GM12892 (cell line): ENCODE data around the gene CCN2. TPM values are rescaled to one million over a fixed set of nuclear protein-coding genes. Genes with fewer than 3 reads are reported as not detected.

Experiments
- DNase-seq: peaks from one replicate; pipeline ENCODE4 v3.0.0; 2011; ENCODE audit not compliant: insufficient read length
- FAIRE-seq: peaks from 2 replicates; lab custom pipeline; 2011; peaks lifted over from hg19 to GRCh38; lab: Jason Lieb, UNC
- POLR2A ChIP-seq: IDR thresholded peaks from 2 replicates; pipeline ENCODE4 v1.6.1; 2011; ENCODE audit warnings: low read depth, low read length, control low read depth
- POLR2AphosphoS5 ChIP-seq: IDR thresholded peaks from 2 replicates; pipeline ENCODE4 v1.6.1; 2011; ENCODE audit warnings: low read depth, low read length, control low read depth
- TAF1 ChIP-seq: IDR thresholded peaks from 2 replicates; pipeline ENCODE4 v1.6.1; 2011; ENCODE audit warnings: low read depth, mild to moderate bottlenecking, control low read depth, low read length, borderline replicate concordance
- polyA plus RNA-seq: library from polyadenylated mRNA; unstranded; fragments of >200 nt; gene quantifications from one replicate; pipeline ENCODE4 v1.2.1, GENCODE V29; 2012; ENCODE audit warnings: missing spikeins, inconsistent platforms; ENCODE audit not compliant: missing spikeins

Gene CCN2, protein sequence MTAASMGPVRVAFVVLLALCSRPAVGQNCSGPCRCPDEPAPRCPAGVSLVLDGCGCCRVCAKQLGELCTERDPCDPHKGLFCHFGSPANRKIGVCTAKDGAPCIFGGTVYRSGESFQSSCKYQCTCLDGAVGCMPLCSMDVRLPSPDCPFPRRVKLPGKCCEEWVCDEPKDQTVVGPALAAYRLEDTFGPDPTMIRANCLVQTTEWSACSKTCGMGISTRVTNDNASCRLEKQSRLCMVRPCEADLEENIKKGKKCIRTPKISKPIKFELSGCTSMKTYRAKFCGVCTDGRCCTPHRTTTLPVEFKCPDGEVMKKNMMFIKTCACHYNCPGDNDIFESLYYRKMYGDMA
- not detected for polyA plus RNA-seq

DNA sequence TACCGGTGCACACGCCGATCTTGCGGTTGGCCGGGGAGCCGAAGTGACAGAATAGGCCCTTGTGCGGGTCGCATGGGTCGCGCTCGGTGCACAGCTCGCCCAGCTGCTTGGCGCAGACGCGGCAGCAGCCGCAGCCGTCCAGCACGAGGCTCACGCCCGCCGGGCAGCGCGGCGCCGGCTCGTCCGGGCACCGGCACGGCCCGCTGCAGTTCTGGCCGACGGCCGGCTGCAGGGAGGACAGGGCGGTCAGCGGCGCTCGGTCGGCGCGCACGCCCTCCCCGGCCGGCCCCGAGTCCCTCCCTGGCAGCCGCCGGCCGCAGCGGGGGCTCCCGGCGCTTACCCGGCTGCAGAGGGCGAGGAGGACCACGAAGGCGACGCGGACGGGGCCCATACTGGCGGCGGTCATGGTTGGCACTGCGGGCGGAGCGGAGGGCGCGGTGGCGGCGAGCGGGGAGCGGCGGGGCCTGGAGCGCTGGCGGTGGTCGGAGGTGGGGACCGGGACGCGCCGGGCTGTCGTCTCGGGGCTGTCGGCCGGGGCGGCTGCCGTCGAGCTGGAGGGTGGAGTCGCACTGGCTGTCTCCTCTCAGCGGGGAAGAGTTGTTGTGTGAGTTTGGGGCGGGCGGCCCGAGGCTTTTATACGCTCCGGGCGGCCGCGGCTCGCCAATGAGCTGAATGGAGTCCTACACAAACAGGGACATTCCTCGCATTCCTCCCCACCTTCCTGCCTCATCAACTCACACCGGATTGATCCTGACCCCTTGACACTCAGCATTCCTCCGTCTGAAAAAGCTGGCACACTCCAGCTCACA is at the start of gene CCN2:
CCN2 (minus strand) TSS at position 606 of the 809 bp plus-strand sequence; CDS start at position 406, 200 bp downstream.
- TF ChIP-seq POLR2A (no peak), POLR2AphosphoS5 (no peak), TAF1 (no peak)
- FAIRE-seq: no peak
- DNase-seq: peak; percentile 16

DNA sequence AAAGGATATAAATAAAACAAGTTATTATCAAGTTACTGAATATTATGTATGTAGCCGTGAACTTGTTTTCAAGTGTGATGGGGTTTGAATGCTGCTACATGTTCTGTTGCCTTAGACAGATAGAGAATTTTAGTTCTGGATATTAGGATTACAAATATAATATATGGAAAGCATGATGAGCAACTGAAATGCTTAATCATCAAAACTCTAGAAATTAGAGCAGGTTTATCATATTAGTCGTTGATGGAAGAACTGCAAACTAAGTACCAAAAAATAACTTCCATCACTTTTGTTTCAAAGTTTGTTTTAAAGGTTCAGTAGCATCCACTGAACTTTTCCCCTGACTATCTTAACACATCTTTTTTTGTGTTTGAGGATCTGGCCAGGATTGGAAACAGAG is 49.1 kb upstream of the CCN2 start:
- TF ChIP-seq TAF1 (no peak), POLR2A (no peak), POLR2AphosphoS5 (no peak)
- no peak for FAIRE-seq

DNA sequence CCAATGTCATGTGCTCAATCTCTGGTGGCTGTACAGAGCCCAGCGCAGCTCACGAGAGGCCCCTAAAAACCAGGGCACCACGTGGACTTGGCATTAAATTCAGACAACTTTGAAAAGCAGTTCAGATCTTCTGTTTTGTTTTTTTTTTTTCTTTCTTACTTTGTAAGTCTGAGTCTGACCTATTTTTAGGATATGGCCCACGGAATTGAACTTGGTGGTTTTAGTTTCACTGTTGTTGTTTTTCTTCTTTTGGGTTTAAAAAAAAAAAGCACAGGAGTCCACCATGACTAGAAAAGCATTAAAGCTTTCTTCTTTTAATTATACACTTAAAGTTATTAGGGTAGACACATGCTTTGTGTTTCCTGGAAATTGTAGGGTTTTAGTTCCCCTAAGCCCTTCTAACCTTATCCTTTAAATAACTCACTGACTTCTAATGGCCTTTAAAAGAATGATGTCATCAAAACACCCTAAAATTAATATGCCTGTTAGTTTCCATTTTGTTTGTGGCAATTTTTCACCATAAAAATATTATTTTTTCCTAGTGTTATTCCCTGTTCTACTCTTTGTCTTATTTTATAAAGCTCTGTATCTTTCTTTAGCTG is 48.5 kb upstream of the CCN2 start:
- no peak for FAIRE-seq
- no peak for TF ChIP-seq TAF1
- TF ChIP-seq POLR2A: no peak
- no peak for TF ChIP-seq POLR2AphosphoS5
- DNase-seq: no peak

More for the DNA sequence above, 49.1 kb upstream of the CCN2 start:
- no peak for DNase-seq

DNA sequence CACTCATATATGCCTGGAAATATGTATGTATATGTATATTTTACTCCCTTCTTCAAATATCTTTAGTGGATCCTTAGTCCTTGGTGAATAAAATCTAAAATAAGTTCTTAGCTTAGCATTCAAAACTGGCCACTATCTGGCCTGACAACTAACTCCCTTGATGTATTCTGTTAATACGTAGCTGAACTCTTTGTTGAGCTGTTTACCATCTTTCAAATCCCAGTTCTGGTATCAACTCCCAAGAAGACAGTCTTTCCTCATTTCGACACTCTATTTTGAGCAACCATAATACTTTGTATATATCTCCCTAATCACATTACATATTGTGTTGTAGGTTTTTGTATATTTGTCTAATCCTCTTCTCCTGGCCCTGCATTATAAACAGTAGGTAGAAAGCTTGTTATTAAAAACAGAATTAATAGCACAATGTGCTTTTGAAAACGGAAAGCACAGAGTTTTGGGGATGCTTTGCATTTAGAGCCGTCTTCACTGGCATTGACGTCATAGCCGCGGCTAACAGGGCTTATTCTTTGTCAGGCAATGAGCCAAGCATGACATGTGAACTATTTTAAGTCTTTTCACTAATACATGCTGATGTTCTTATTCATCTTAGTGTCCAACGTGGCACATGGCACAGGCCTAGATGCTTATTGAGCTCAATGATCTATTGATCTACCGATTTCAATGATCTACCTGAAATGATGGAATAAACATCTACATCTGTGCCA is 47.2 kb upstream of the CCN2 start:
- FAIRE-seq (no peak), DNase-seq (no peak)

DNA sequence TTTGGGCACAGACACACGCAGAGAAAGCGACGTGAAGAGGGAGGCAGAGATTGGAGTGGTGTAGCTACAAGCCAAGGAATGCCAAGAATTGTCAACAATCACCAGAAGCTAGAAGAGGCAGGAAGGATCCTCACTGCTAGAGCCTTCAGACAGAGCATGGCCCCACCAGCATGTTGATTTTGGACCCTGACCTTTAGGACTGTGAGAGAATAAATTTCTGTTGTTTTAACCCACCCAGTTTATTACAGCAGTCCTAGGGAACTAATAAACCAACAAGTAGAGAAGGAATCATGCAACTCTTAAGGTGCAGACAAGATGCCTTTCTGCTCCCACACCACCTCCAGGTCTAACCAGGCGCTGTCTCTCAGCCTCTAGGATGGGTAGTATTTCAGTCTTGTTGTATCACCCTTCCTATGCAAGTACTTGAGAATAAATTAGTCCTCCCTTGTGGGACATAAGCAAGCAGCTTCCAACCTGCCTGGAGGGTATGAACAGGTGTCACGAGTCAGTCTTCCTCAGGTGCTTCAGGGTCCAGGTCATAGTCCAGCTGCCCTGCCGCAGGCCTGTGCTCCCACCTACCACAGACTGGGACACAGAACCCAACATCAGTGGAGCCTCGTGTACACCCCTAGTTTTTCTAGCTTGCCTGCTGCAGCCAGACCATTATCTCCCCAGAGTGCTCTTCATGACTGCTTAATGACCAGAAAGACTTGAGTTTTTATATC is 46.4 kb upstream of the CCN2 start:
- DNase-seq: no peak
- no peak for FAIRE-seq
- no peak for TF ChIP-seq TAF1
- TF ChIP-seq POLR2AphosphoS5: no peak
- no peak for TF ChIP-seq POLR2A

More for the DNA sequence above, 47.2 kb upstream of the CCN2 start:
- TF ChIP-seq POLR2A (no peak), POLR2AphosphoS5 (no peak), TAF1 (no peak)

DNA sequence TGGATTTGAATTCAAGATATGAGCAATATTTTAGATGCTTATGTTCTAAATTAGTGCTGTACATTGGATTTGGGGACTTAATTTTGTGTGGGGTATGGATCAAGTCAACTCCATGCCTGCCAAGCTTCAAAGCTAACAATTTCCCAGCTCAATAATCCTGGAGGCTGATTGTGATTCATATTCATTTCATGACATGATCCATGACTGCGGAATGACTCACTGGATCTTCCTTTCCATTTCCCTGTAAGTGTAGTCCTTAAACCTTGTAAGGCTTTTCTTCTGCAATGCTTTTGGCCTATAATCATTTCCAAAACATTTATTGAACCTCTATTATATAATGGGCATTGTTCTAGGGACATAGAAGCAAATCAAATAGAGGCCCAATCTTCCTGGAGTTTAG is 44.7 kb upstream of the CCN2 start:
- FAIRE-seq: no peak
- no peak for TF ChIP-seq TAF1
- TF ChIP-seq POLR2AphosphoS5: no peak
- DNase-seq: no peak

DNA sequence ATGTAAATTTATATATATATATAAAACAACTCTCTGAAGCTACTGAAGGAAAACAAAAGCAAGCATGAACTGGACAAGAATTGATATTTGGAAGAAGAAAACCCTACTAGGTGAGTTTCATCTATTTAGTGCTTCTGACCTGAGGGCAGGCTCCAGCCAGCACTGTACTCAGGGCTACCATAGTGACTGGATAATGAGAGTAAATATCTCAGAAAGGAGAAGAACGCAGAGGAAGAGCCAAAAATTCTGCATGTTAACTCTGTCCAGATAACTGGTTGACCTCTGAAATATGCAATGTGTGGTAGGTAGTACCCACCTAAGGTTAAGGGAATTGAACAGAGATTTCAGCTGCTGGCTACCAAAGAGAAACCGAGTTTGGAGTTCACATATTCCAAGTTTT is 41.4 kb upstream of the CCN2 start:
- TF ChIP-seq TAF1: no peak
- TF ChIP-seq POLR2A: no peak
- no peak for TF ChIP-seq POLR2AphosphoS5
- FAIRE-seq (no peak), DNase-seq (no peak)

DNA sequence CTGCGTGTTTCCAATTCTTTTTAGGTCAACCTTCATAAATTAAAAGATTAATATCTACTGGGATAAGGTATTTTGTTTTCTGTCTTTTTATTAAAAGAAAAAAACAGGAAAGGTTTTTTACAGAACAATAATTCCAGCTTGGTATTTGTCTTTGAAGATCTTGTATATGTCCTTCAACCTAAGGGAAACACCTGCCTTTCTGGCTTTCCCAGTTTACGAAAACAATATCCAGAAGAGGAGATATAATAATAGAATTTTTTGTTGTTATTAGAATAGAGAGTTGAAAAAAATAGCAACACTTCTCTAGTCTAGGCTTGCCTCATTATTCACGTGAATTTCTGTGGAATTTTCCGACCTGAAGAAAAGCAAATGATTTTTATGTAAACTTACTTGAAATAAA is 37.9 kb upstream of the CCN2 start:
- no peak for DNase-seq
- TF ChIP-seq POLR2A (no peak), POLR2AphosphoS5 (no peak), TAF1 (no peak)
- no peak for FAIRE-seq

DNA sequence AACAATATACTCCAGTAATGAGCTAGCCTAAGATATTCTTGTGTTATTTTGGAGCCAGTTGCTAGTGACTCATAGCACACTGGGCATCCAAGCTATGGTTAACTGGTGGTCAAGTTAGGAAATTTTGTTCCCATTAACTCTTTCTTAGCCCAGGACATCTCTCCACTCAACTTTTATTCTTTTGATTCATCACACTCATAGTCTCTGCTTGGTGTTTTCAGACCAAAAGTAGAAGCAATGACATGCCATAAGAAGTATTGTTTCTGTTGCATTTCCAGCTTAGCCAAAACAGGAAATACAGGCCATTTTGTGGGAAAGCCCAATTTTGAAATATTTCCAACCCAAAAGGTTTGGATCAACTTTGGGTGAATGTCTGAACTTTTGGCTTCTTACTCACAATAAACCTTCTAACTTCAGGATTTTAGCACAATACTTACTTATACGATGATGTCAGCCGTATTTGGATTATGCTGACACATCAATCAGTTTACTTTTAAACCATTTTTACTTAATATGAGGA is 31.6 kb upstream of the CCN2 start:
- DNase-seq: no peak
- TF ChIP-seq POLR2AphosphoS5 (no peak), TAF1 (no peak), POLR2A (no peak)
- no peak for FAIRE-seq

DNA sequence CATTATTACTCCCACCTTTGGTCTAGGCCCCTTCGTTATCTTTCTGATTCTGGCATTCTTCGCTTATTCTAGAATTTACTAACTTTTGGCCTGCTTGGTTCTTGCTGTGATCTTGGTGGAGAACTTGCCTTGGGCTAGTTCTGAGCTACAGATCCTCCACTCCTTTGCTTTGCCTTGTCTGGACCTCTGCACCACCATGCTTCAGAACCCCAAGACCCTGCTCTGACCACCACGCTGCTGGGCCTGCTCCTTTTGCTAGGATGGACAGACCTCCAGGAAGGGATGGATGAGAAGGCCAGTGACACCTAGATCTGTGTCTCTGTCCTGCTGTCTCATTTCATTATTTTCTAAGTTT is 30.4 kb upstream of the CCN2 start:
- no peak for TF ChIP-seq POLR2A
- FAIRE-seq (no peak), DNase-seq (no peak)
